Measurements from ENCODE around the gene CWC25.

DNA sequence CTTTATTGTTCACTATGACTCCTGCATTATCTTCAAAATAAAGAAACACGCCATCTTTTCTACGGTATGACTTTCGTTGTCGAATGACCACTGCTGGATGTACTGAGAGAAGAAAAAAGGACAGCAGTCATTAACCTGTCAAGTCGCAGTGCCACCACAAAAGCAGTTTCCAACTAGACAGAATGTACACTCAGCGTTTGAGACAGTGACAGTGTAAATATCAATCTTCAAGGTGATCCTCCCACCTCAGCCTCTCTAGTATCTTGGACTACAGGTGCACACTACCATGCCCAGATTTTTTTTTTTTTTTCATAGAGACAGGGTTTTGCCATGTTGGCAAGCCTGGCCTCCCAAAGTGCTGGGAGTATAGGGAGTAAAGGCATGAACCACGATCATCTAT is 25.3 kb upstream of the CWC25 start:
- no peak for TF ChIP-seq POLR2A (IDR thresholded peaks at IDR 0.05)
- TF ChIP-seq, protein P1, sequence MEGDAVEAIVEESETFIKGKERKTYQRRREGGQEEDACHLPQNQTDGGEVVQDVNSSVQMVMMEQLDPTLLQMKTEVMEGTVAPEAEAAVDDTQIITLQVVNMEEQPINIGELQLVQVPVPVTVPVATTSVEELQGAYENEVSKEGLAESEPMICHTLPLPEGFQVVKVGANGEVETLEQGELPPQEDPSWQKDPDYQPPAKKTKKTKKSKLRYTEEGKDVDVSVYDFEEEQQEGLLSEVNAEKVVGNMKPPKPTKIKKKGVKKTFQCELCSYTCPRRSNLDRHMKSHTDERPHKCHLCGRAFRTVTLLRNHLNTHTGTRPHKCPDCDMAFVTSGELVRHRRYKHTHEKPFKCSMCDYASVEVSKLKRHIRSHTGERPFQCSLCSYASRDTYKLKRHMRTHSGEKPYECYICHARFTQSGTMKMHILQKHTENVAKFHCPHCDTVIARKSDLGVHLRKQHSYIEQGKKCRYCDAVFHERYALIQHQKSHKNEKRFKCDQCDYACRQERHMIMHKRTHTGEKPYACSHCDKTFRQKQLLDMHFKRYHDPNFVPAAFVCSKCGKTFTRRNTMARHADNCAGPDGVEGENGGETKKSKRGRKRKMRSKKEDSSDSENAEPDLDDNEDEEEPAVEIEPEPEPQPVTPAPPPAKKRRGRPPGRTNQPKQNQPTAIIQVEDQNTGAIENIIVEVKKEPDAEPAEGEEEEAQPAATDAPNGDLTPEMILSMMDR (IDR thresholded peaks at IDR 0.05): no peak

Data from heart left ventricle (tissue), 13 donors.